NCI-H2227 (cell line): Measurements from ENCODE around the gene ZFYVE16.
"Not testable (repeated sequence)": the region's sequence is repeated elsewhere in the genome, so short reads cannot be mapped to it uniquely, and the experiment has no call there.

Experiments
- DNase-seq: peaks from one replicate; lab custom pipeline; 2025; ENCODE audit not compliant: unreplicated experiment; lab: John Stamatoyannopoulos, UW

Gene ZFYVE16

GRCh38 chr5:80487444-80487828 lies 79.6 kb downstream of the ZFYVE16 start:
- no peak for DNase-seq

- DNase-seq: peak; percentile 96
These were observed 80.2 kb downstream of the ZFYVE16 start, which contains the start of gene FAM151B for GRCh38 chr5:80487829-80488721. TSS of gene FAM151B (plus strand) at chr5:80488100. CDS start at chr5:80488124, 24 bp downstream.

- no peak for DNase-seq
These were observed 83.4 kb downstream of the ZFYVE16 start for GRCh38 chr5:80491296-80491695.

- no peak for DNase-seq
These were observed 84.9 kb downstream of the ZFYVE16 start for GRCh38 chr5:80492741-80493140.

- DNase-seq: not testable (repeated sequence)
These were observed 85.6 kb downstream of the ZFYVE16 start for GRCh38 chr5:80493443-80493842.

GRCh38 chr5:80495891-80496290 lies 88.0 kb downstream of the ZFYVE16 start:
- no peak for DNase-seq

GRCh38 chr5:80502800-80503199 lies 94.9 kb downstream of the ZFYVE16 start:
- DNase-seq: no peak

- DNase-seq: no peak
These were observed 95.8 kb downstream of the ZFYVE16 start for GRCh38 chr5:80503641-80504040.

GRCh38 chr5:80504833-80505232 lies 97.0 kb downstream of the ZFYVE16 start:
- no peak for DNase-seq

GRCh38 chr5:80507663-80508062 lies 99.8 kb downstream of the ZFYVE16 start:
- DNase-seq: no peak

- DNase-seq: no peak
These were observed 101.0 kb downstream of the ZFYVE16 start for GRCh38 chr5:80508844-80509243.

GRCh38 chr5:80509362-80509761 lies 101.5 kb downstream of the ZFYVE16 start:
- no peak for DNase-seq

GRCh38 chr5:80516826-80517225 lies 109.0 kb downstream of the ZFYVE16 start:
- no peak for DNase-seq
